Panc1 (cell line): ENCODE measurements around the gene CSMD2. TPM values are rescaled to one million over a fixed set of nuclear protein-coding genes. Genes with fewer than 3 reads are reported as not detected.

Experiments used
- ATAC-seq: fragments of 200-7000 bp; cut with Tn5 transposase; 2 replicates; pipeline ENCODE4 v1.9.1; 2020; ENCODE audit warnings: mild to moderate bottlenecking, moderate library complexity
- BruUV-seq: library from RNA; stranded (reverse); fragments of 400-500 nt; replicated peaks from 2 replicates; lab custom pipeline; 2021; lab: Mats Ljungman, UMichigan
- CTCF ChIA-PET: fragments of 300-600 bp; sonication (Branson Sonifier 250); formaldehyde crosslinking; loops from one replicate; lab custom pipeline; 2022; ENCODE audit warnings: antibody characterized with exemption; lab: Charles Lee
- POLR2A ChIA-PET: fragments of 300-600 bp; sonication (Branson Sonifier 250); formaldehyde crosslinking; loops from one replicate; lab custom pipeline; 2022; ENCODE audit warnings: antibody characterized with exemption; lab: Charles Lee
- DNase-seq: peaks from one replicate; pipeline ENCODE4 v3.0.0-alpha.2; 2010; ENCODE audit warnings: low read depth, low spot score
- H3K27ac ChIP-seq: 2 replicates; pipeline ENCODE4 v1.5.1; 2011; ENCODE audit warnings: mild to moderate bottlenecking, low read length, inconsistent platforms
- H3K27me3 ChIP-seq: fragments of 200-500 bp; sonication (Bioruptor generic); 2 replicates; pipeline ENCODE4 v1.6.0; 2014; ENCODE audit warnings: low read length, inconsistent platforms; ENCODE audit not compliant: control insufficient read depth, insufficient read depth
- H3K36me3 ChIP-seq: fragments of 200-500 bp; sonication (Bioruptor generic); 2 replicates; pipeline ENCODE4 v1.5.1; 2014; ENCODE audit warnings: inconsistent platforms, mild to moderate bottlenecking, low read length, moderate library complexity; ENCODE audit not compliant: control insufficient read depth, insufficient read depth
- H3K4me1 ChIP-seq: 2 replicates; pipeline ENCODE4 v1.5.1; 2011; ENCODE audit warnings: inconsistent platforms, mild to moderate bottlenecking, low read length, moderate library complexity; ENCODE audit not compliant: control insufficient read depth, insufficient read depth
- H3K4me3 ChIP-seq, 2 experiments: 2 replicates each; pipeline ENCODE4 v1.5.1; 2011 to 2012; ENCODE audit warnings: low read depth in 2 of 2, low read length in 2 of 2, mild to moderate bottlenecking in 2 of 2, inconsistent platforms in 1 of 2, moderate library complexity in 1 of 2
- H3K9me3 ChIP-seq: fragments of 200-500 bp; sonication (Bioruptor generic); 2 replicates; pipeline ENCODE4 v1.5.1; 2014; ENCODE audit warnings: low read depth, mild to moderate bottlenecking, inconsistent platforms, low read length, moderate library complexity; ENCODE audit not compliant: control insufficient read depth, insufficient read depth
- POLR2AphosphoS5 ChIP-seq: IDR thresholded peaks from 2 replicates; pipeline ENCODE4 v1.6.1; 2012; ENCODE audit warnings: mild to moderate bottlenecking, low read depth, low read length, moderate library complexity
- SIN3A ChIP-seq: IDR thresholded peaks from 2 replicates; pipeline ENCODE4 v1.6.1; 2012; ENCODE audit warnings: low read depth, mild to moderate bottlenecking, low read length, moderate library complexity, borderline replicate concordance; ENCODE audit not compliant: insufficient read depth
- TCF7L2 ChIP-seq: IDR thresholded peaks from 2 replicates; pipeline ENCODE4 v1.6.1; 2011; ENCODE audit warnings: mild to moderate bottlenecking, low read depth, low read length, inconsistent platforms
- in situ Hi-C: cut with HindIII; loops from 2 replicates; pipeline ENCODE4 v1.10.0; 2016; ENCODE audit warnings: low sequenced_read_pairs, low pct_unique_long_range_greater_than_20kb
- intact Hi-C: fragments of 100-400 bp; cut with micrococcal nuclease; formaldehyde crosslinking; loops from one replicate; pipeline ENCODE4 v1.10.0; 2022; ENCODE audit not compliant: unreplicated experiment
- total RNA-seq: library from RNA; stranded (reverse); gene quantifications from one replicate; pipeline ENCODE4 v1.2.1, GENCODE V29; 2021; ENCODE audit not compliant: unreplicated experiment
- TF ChIP-seq, protein P1 (sequence below): fragments of 450-650 bp; IDR thresholded peaks from 2 replicates; pipeline ENCODE4 v1.5.1; 2017; ENCODE audit warnings: mild to moderate bottlenecking
- TF ChIP-seq, protein P2 (sequence below), 2 experiments: IDR thresholded peaks; 2 replicates each; pipeline ENCODE4 v1.6.1; 2011 to 2012; ENCODE audit warnings: low read depth in 2 of 2, control low read depth in 1 of 2, low read length in 1 of 2, mild to moderate bottlenecking in 1 of 2, moderate library complexity in 1 of 2; ENCODE audit not compliant: insufficient read depth in 1 of 2

CSMD2 gene
- total RNA-seq, 1 experiment from 2014 or later = not detected

DNA sequence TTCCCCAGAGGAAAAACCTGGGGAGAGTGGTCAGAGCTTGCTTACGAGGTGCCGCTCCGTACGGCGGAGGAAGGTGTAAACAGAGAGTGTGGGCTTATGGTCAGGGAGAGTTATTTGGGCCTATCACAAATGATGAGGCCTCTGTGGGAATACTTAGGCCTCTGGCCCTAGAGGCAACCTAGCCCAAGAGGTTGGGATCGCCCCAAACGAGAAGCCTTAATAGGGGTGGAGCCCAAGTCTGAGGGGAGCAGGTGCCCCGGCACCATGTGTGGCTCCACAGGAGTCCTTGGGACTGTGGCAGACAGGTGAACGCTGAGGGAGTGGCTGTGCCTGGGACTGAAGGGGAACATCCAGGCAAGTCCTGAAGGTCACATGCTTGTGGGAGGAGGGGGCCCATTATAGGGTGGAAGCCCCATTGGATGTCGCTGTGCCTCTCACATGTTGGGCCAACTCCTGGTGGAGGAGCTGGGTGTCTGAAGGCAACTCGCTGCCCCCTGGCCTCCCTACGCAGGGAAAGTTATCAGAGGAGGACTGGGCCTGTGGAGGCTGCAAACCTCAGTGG is 557.5 kb downstream of the CSMD2 start:
- no peaks in the 10 kb centered on the region for H3K36me3 ChIP-seq
- ChIA-PET POLR2A (no interaction called here), CTCF (no interaction called here)
- in situ Hi-C loops = no loop called here
- H3K9me3 ChIP-seq = no peaks in the 10 kb centered on the region
- no peak overlapping the region for H3K27ac ChIP-seq
- no TSS peak for BruUV-seq
- no peaks in the 10 kb centered on the region; the same call in 1 of the 2 replicates for H3K27me3 ChIP-seq
- no peak for DNase-seq
- no peak for TF ChIP-seq TCF7L2
- no peak for ATAC-seq
- no peaks in the 10 kb centered on the region for H3K4me1 ChIP-seq
- H3K4me3 ChIP-seq = no peak overlapping the region
- intact Hi-C loops = no loop called here

DNA sequence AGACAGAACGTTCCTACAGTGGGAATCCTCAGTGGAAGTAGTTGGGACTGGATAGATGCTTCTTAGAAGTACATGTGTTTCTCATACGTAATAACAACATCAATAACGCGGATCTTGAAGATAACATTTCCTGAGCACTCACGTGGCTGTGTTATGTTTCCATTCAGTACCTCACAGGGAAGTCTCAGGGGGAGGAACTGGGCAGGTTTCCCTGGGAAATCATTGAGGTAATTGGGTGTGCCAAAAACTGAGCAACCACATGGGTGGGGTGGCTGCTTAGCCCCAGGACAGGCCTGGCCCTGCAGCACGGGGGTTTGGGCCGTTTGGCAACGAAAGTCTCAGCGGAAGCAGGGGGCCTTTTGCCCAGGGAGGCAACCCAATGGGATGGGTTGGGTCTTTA is 558.8 kb downstream of the CSMD2 start:
- ATAC-seq (no peak), DNase-seq (no peak)
- ChIA-PET CTCF (no interaction called here), POLR2A (no interaction called here)
- H3K9me3 ChIP-seq = no peaks in the 10 kb centered on the region
- in situ Hi-C loops (no loop called here), intact Hi-C loops (no loop called here)
- H3K4me3 ChIP-seq = no peak overlapping the region
- no peaks in the 10 kb centered on the region for H3K4me1 ChIP-seq
- 0 out of 2 replicates have a peak, but pooled peaks cover 2% of the 10 kb centered on the region for H3K27me3 ChIP-seq
- no peak for TF ChIP-seq POLR2AphosphoS5
- TF ChIP-seq, protein P1, sequence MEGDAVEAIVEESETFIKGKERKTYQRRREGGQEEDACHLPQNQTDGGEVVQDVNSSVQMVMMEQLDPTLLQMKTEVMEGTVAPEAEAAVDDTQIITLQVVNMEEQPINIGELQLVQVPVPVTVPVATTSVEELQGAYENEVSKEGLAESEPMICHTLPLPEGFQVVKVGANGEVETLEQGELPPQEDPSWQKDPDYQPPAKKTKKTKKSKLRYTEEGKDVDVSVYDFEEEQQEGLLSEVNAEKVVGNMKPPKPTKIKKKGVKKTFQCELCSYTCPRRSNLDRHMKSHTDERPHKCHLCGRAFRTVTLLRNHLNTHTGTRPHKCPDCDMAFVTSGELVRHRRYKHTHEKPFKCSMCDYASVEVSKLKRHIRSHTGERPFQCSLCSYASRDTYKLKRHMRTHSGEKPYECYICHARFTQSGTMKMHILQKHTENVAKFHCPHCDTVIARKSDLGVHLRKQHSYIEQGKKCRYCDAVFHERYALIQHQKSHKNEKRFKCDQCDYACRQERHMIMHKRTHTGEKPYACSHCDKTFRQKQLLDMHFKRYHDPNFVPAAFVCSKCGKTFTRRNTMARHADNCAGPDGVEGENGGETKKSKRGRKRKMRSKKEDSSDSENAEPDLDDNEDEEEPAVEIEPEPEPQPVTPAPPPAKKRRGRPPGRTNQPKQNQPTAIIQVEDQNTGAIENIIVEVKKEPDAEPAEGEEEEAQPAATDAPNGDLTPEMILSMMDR = no peak
- TF ChIP-seq TCF7L2 = no peak
- TF ChIP-seq, protein P2, sequence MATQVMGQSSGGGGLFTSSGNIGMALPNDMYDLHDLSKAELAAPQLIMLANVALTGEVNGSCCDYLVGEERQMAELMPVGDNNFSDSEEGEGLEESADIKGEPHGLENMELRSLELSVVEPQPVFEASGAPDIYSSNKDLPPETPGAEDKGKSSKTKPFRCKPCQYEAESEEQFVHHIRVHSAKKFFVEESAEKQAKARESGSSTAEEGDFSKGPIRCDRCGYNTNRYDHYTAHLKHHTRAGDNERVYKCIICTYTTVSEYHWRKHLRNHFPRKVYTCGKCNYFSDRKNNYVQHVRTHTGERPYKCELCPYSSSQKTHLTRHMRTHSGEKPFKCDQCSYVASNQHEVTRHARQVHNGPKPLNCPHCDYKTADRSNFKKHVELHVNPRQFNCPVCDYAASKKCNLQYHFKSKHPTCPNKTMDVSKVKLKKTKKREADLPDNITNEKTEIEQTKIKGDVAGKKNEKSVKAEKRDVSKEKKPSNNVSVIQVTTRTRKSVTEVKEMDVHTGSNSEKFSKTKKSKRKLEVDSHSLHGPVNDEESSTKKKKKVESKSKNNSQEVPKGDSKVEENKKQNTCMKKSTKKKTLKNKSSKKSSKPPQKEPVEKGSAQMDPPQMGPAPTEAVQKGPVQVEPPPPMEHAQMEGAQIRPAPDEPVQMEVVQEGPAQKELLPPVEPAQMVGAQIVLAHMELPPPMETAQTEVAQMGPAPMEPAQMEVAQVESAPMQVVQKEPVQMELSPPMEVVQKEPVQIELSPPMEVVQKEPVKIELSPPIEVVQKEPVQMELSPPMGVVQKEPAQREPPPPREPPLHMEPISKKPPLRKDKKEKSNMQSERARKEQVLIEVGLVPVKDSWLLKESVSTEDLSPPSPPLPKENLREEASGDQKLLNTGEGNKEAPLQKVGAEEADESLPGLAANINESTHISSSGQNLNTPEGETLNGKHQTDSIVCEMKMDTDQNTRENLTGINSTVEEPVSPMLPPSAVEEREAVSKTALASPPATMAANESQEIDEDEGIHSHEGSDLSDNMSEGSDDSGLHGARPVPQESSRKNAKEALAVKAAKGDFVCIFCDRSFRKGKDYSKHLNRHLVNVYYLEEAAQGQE (IDR thresholded peaks at IDR 0.05; ENCODE audit: insufficient read depth in 1 of 2, low read depth in 2 of 2, low read length in 1 of 2) = no peak
- TF ChIP-seq SIN3A = no peak
- no TSS peak for BruUV-seq
- no peaks in the 10 kb centered on the region for H3K36me3 ChIP-seq
- H3K27ac ChIP-seq = no peak overlapping the region

DNA sequence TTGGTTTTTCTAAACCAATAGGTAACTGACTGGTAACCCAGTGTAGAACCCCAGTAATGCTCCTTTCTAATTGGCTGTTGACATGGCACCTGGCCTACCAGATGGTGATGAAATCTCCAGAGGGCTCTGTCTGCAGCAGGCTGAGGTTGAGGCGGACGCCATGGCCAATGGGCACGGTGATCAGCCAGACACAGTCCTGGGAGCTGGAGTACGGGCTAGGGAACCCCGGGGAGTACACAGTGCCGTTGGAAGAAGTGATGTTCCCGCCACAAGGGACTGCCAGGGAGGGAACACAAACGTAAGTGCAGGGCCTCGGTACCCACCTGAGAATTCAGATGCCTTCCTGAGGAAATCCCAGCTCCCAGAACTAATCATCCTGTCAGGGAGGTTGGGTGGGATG is 562.8 kb downstream of the CSMD2 start:
- ATAC-seq (no peak), DNase-seq (no peak)
- Histone ChIP-seq H3K27me3 (peaks cover 6% of the 10 kb centered on the region), H3K4me1 (no peaks in the 10 kb centered on the region), H3K9me3 (no peaks in the 10 kb centered on the region), H3K4me3 (no peak overlapping the region), H3K27ac (no peak overlapping the region), H3K36me3 (no peaks in the 10 kb centered on the region)
- ChIA-PET POLR2A (no interaction called here), CTCF (no interaction called here)
- intact Hi-C loops (no loop called here), in situ Hi-C loops (no loop called here)
- no TSS peak for BruUV-seq
- TF ChIP-seq POLR2AphosphoS5 (no peak), TCF7L2 (no peak), SIN3A (no peak)
- TF ChIP-seq, protein P1 = no peak
- TF ChIP-seq, protein P2 (IDR thresholded peaks at IDR 0.05; ENCODE audit: insufficient read depth in 1 of 2, low read depth in 2 of 2, low read length in 1 of 2) = no peak
